ENCODE measurements around the gene FIGNL1.

GRCh38 chr7:50491209-50491608 is 41.1 kb upstream of the FIGNL1 start:
- no peak for TF ChIP-seq FOXM1 (IDR thresholded peaks at IDR 0.05; ENCODE audit: low read depth, low read length)
- no peak for TF ChIP-seq CTCF (IDR thresholded peaks at IDR 0.05 in 2 of 3, conservative IDR thresholded peaks at IDR 0.05 in 1 of 3; ENCODE audit: control insufficient read depth in 2 of 3, extremely low read depth in 1 of 3, insufficient read depth in 1 of 3, low read depth in 3 of 3, low read length in 3 of 3)
- no peak for TF ChIP-seq CHD1 (IDR thresholded peaks at IDR 0.05; ENCODE audit: low read depth, low read length)
- TF ChIP-seq YY1 (IDR thresholded peaks at IDR 0.05; ENCODE audit: low read depth, low read length) = no peak
- TF ChIP-seq BMI1 (IDR thresholded peaks at IDR 0.05; ENCODE audit: borderline replicate concordance) = no peak
- no peak for TF ChIP-seq EP300 (IDR thresholded peaks at IDR 0.05; ENCODE audit: borderline replicate concordance in 1 of 2, control insufficient read depth in 1 of 2, low read depth in 2 of 2, low read length in 2 of 2)
- TF ChIP-seq SMC3 (IDR thresholded peaks at IDR 0.05; ENCODE audit: borderline replicate concordance, low read length) = no peak
- TF ChIP-seq CHD4 (IDR thresholded peaks at IDR 0.05) = no peak
- TF ChIP-seq, protein P1, sequence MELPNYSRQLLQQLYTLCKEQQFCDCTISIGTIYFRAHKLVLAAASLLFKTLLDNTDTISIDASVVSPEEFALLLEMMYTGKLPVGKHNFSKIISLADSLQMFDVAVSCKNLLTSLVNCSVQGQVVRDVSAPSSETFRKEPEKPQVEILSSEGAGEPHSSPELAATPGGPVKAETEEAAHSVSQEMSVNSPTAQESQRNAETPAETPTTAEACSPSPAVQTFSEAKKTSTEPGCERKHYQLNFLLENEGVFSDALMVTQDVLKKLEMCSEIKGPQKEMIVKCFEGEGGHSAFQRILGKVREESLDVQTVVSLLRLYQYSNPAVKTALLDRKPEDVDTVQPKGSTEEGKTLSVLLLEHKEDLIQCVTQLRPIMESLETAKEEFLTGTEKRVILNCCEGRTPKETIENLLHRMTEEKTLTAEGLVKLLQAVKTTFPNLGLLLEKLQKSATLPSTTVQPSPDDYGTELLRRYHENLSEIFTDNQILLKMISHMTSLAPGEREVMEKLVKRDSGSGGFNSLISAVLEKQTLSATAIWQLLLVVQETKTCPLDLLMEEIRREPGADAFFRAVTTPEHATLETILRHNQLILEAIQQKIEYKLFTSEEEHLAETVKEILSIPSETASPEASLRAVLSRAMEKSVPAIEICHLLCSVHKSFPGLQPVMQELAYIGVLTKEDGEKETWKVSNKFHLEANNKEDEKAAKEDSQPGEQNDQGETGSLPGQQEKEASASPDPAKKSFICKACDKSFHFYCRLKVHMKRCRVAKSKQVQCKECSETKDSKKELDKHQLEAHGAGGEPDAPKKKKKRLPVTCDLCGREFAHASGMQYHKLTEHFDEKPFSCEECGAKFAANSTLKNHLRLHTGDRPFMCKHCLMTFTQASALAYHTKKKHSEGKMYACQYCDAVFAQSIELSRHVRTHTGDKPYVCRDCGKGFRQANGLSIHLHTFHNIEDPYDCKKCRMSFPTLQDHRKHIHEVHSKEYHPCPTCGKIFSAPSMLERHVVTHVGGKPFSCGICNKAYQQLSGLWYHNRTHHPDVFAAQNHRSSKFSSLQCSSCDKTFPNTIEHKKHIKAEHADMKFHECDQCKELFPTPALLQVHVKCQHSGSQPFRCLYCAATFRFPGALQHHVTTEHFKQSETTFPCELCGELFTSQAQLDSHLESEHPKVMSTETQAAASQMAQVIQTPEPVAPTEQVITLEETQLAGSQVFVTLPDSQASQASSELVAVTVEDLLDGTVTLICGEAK (IDR thresholded peaks at IDR 0.05; ENCODE audit: borderline replicate concordance) = no peak
- TF ChIP-seq SREBF1 (IDR thresholded peaks at IDR 0.05; ENCODE audit: low read length) = no peak
- TF ChIP-seq SPI1 (IDR thresholded peaks at IDR 0.05; ENCODE audit: borderline replicate concordance, insufficient read depth, low read depth, low read length) = no peak
- no peak for TF ChIP-seq ZNF207 (IDR thresholded peaks at IDR 0.05; ENCODE audit: borderline replicate concordance)
- no peak for TF ChIP-seq TBL1XR1 (IDR thresholded peaks at IDR 0.05; ENCODE audit: low read depth, low read length)
- TF ChIP-seq GABPA (IDR thresholded peaks at IDR 0.05; ENCODE audit: low read depth) = no peak
